ENCODE measurements around the gene P4HA3. TPM values are rescaled to one million over a fixed set of nuclear protein-coding genes. Genes with fewer than 3 reads are reported as not detected.

The P4HA3 gene
- total RNA-seq, 1 experiment from 2014 or later = 0.13 TPM

- ChIA-PET POLR2A (no interaction called here), CTCF (interaction anchor here (0.5 kb wide), 1 partner anchor 36 kb away, joined by 3 read pairs; no protein-coding TSS in a partner anchor)
- Mint-ChIP-seq H3K27ac (no peak overlapping the region), H3K9me3 (no peaks in the 10 kb centered on the region), H3K4me1 (peaks cover 6% of the 10 kb centered on the region), H3K27me3 (ENCODE audit: low read depth) (peaks cover 60% of the 10 kb centered on the region), H3K36me3 (no peaks in the 10 kb centered on the region), H3K4me3 (no peak overlapping the region)
- ATAC-seq (no peak), DNase-seq (ENCODE audit: low spot score) (no peak)
- TF ChIP-seq ZNF512 (CRISPR knock-in tag; IDR thresholded peaks at IDR 0.05; ENCODE audit: borderline replicate concordance) (no peak), IRF2 (CRISPR knock-in tag; IDR thresholded peaks at IDR 0.05; ENCODE audit: borderline replicate concordance, low read depth) (no peak), PREB (CRISPR knock-in tag; IDR thresholded peaks at IDR 0.05; ENCODE audit: borderline replicate concordance) (no peak), JUN (CRISPR knock-in tag; IDR thresholded peaks at IDR 0.05) (no peak), STAT6 (CRISPR knock-in tag; conservative IDR thresholded peaks at IDR 0.05; ENCODE audit: low read depth) (no peak), FOXJ3 (CRISPR knock-in tag; IDR thresholded peaks at IDR 0.05; ENCODE audit: borderline replicate concordance) (no peak), ZNF281 (CRISPR knock-in tag; IDR thresholded peaks at IDR 0.05) (no peak), ZNF425 (CRISPR knock-in tag; conservative IDR thresholded peaks at IDR 0.05) (no peak), TEAD1 (CRISPR knock-in tag; IDR thresholded peaks at IDR 0.05) (no peak), ZNF121 (CRISPR knock-in tag; IDR thresholded peaks at IDR 0.05) (no peak), AFF4 (CRISPR knock-in tag; IDR thresholded peaks at IDR 0.05; ENCODE audit: borderline replicate concordance) (no peak), ESRRA (CRISPR knock-in tag; IDR thresholded peaks at IDR 0.05; ENCODE audit: borderline replicate concordance) (no peak), GRHL2 (CRISPR knock-in tag; IDR thresholded peaks at IDR 0.05; ENCODE audit: insufficient replicate concordance, severe bottlenecking) (no peak), ZSCAN18 (CRISPR knock-in tag; IDR thresholded peaks at IDR 0.05) (no peak), HMGXB4 (CRISPR knock-in tag; IDR thresholded peaks at IDR 0.05) (no peak), PRRX2 (CRISPR knock-in tag; IDR thresholded peaks at IDR 0.05) (no peak), TCF7 (CRISPR knock-in tag; IDR thresholded peaks at IDR 0.05; ENCODE audit: low read depth) (no peak), ZNF232 (CRISPR knock-in tag; IDR thresholded peaks at IDR 0.05) (no peak)
Measured at GRCh38 chr11:74307434-74307833, 4.0 kb downstream of the P4HA3 start.
